Ovary (tissue), 3 donors: Measurements from ENCODE around the gene RNGTT.

Experiments used
- EP300 ChIP-seq: sonication (generic); formaldehyde crosslinking; IDR thresholded peaks from one replicate; pipeline ENCODE4 v1.6.1; 2017; ENCODE audit warnings: antibody characterized with exemption
- POLR2A ChIP-seq: fragments of 450-650 bp; IDR thresholded peaks from one replicate; pipeline ENCODE4 v1.6.1; 2017; ENCODE audit warnings: antibody characterized with exemption, mild to moderate bottlenecking, moderate library complexity
- TF ChIP-seq, protein P1 (sequence below), 3 donors: fragments of 450-650 bp in 2 of 3; fragments of 200-600 bp in 1 of 3; IDR thresholded peaks; one replicate each; pipeline versions ENCODE4 v1.5.1 to v1.8.0; 2016 to 2022; ENCODE audit warnings: antibody characterized with exemption in 3 of 3, mild to moderate bottlenecking in 1 of 3
- donor health status: DM: no; HTN: no; CAD: no.

GRCh38 chr6:88869263-88870020 is 94.0 kb downstream of the RNGTT start:
- TF ChIP-seq POLR2A (no peak), EP300 (no peak)
- TF ChIP-seq, protein P1, sequence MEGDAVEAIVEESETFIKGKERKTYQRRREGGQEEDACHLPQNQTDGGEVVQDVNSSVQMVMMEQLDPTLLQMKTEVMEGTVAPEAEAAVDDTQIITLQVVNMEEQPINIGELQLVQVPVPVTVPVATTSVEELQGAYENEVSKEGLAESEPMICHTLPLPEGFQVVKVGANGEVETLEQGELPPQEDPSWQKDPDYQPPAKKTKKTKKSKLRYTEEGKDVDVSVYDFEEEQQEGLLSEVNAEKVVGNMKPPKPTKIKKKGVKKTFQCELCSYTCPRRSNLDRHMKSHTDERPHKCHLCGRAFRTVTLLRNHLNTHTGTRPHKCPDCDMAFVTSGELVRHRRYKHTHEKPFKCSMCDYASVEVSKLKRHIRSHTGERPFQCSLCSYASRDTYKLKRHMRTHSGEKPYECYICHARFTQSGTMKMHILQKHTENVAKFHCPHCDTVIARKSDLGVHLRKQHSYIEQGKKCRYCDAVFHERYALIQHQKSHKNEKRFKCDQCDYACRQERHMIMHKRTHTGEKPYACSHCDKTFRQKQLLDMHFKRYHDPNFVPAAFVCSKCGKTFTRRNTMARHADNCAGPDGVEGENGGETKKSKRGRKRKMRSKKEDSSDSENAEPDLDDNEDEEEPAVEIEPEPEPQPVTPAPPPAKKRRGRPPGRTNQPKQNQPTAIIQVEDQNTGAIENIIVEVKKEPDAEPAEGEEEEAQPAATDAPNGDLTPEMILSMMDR (IDR thresholded peaks at IDR 0.05) = no peak
